Measurements from ENCODE around the gene ZNF618.

- TF ChIP-seq CTCF (IDR thresholded peaks at IDR 0.05; ENCODE audit: poor library complexity) (no peak), EZH2phosphoT487 (IDR thresholded peaks at IDR 0.05; ENCODE audit: low read depth, severe bottlenecking, unreplicated experiment) (no peak), EZH2 (IDR thresholded peaks at IDR 0.05; ENCODE audit: borderline replicate concordance) (no peak)
Observed at GRCh38 chr9:113967380-113967779, 91.3 kb downstream of the ZNF618 start.
